Esophagus muscularis mucosa (tissue), 4 donors: Measurements from ENCODE around the gene XRN2. TPM values are rescaled to one million over a fixed set of nuclear protein-coding genes. Genes with fewer than 3 reads are reported as not detected.

Experiments
- DNase-seq: peaks from one replicate; pipeline ENCODE4 v3.0.0-alpha.2; 2017; ENCODE audit errors: extremely low spot score
- H3K27ac ChIP-seq, 4 donors: fragments of 200-600 bp; sonication (generic); replicated peaks in 1 of 4; 1 replicate in 3 of 4; 2 replicates in 1 of 4; pipeline ENCODE4 v1.5.1; 2016 to 2019; ENCODE audit warnings: mild to moderate bottlenecking in 1 of 4
- H3K27me3 ChIP-seq, 4 donors: fragments of 200-600 bp; sonication (generic); one replicate each; pipeline versions ENCODE4 v1.5.1 to v1.6.0; 2016 to 2019
- H3K36me3 ChIP-seq, 4 donors: fragments of 200-600 bp; sonication (generic); one replicate each; pipeline ENCODE4 v1.5.1; 2016 to 2019
- H3K4me1 ChIP-seq, 4 donors: fragments of 200-600 bp; sonication (generic); one replicate each; pipeline ENCODE4 v1.5.1; 2016 to 2019
- H3K4me3 ChIP-seq, 4 donors: fragments of 200-600 bp; sonication (generic); 1 replicate in 2 of 4; 2 replicates in 2 of 4; pipeline ENCODE4 v1.5.1; 2016 to 2019; ENCODE audit warnings: mild to moderate bottlenecking in 4 of 4, moderate library complexity in 1 of 4
- H3K9me3 ChIP-seq, 4 donors: fragments of 200-600 bp; sonication (generic); 1 replicate in 3 of 4; 2 replicates in 1 of 4; pipeline ENCODE4 v1.5.1; 2016 to 2019
- CTCF ChIP-seq, 3 experiments: fragments of 200-600 bp in 2 of 3; fragments of 450-650 bp in 1 of 3; sonication (generic) in 2 of 3; IDR thresholded peaks; one replicate each; pipeline ENCODE4 v1.5.1; 2017 to 2019; ENCODE audit warnings: antibody characterized with exemption in 3 of 3, mild to moderate bottlenecking in 2 of 3, moderate library complexity in 1 of 3
- EP300 ChIP-seq: sonication (generic); formaldehyde crosslinking; IDR thresholded peaks from one replicate; pipeline ENCODE4 v1.6.1; 2017; ENCODE audit warnings: antibody characterized with exemption
- POLR2A ChIP-seq: fragments of 450-650 bp; IDR thresholded peaks from one replicate; pipeline ENCODE4 v1.6.1; 2017; ENCODE audit warnings: antibody characterized with exemption, moderate library complexity, mild to moderate bottlenecking, low read depth
- POLR2AphosphoS5 ChIP-seq, 2 donors: sonication (generic); formaldehyde crosslinking; IDR thresholded peaks; one replicate each; pipeline ENCODE4 v1.6.1; 2017; ENCODE audit warnings: antibody characterized with exemption in 2 of 2
- WGBS: methylation state at CpG from one replicate; pipeline ENCODE4 v1.1.5; 2018; 5-methylcytosine and 5-hydroxymethylcytosine counted together
- intact Hi-C: fragments of 100-400 bp; cut with DNase I; formaldehyde crosslinking; loops from one replicate; pipeline ENCODE4 v1.15.1; 2023
- total RNA-seq, 4 donors: library from RNA; depleted of rRNA; stranded (reverse); fragments of >200 nt; gene quantifications; one replicate each; pipeline versions ENCODE4 v1.1.0 to v1.2.1, GENCODE V29; 2016

XRN2 gene
- 10 to 100 TPM; 49.0 to 76.9 (median 56.7) TPM for total RNA-seq

GRCh38 chr20:21303061-21303871, at the start of gene XRN2:
TSS of gene XRN2 (plus strand) at chr20:21303331. CDS start at chr20:21303399, 68 bp downstream.
- Histone ChIP-seq H3K27me3 (peaks cover 0 to 7% (median 0%) of the 10 kb centered on the region in 4 donors), H3K36me3 (peaks cover 0 to 3% (median under 1%) of the 10 kb centered on the region in 4 donors), H3K27ac (peak within 1 kb of the TSS; percentile 95 to 100 (median 97)), H3K4me1 (peaks cover 15 to 25% (median 23%) of the 10 kb centered on the region in 4 donors), H3K9me3 (no peaks in the 10 kb centered on the region), H3K4me3 (peak within 1 kb of the TSS; percentile 89 to 100 (median 95))
- intact Hi-C loops: loop anchor here (5.0 kb wide), 1 partner anchor 176 kb away; the partner anchor contains the start of gene KIZ
- WGBS: under 1% methylated on average over 38 of the region's 87 CpGs
- TF ChIP-seq CTCF (IDR thresholded peaks at IDR 0.05): peak in 1 of 3 experiments; percentile 13
- TF ChIP-seq POLR2AphosphoS5 (IDR thresholded peaks at IDR 0.05): peak; percentile 94
- TF ChIP-seq EP300: no peak
- TF ChIP-seq POLR2A: peak; percentile 58
- peak; percentile 98 for DNase-seq

GRCh38 chr20:21257192-21257591, 45.9 kb upstream of the XRN2 start:
- no peak for DNase-seq
- H3K9me3 ChIP-seq: no peaks in the 10 kb centered on the region

GRCh38 chr20:21258411-21258810, 44.7 kb upstream of the XRN2 start:
- no peak for DNase-seq
- intact Hi-C loops: no loop called here
- 88% methylated on average over 6 of the region's 6 CpGs for WGBS
- Histone ChIP-seq H3K36me3 (no peaks in the 10 kb centered on the region), H3K4me1 (no peaks in the 10 kb centered on the region), H3K9me3 (no peaks in the 10 kb centered on the region), H3K4me3 (no peak overlapping the region), H3K27ac (no peak overlapping the region), H3K27me3 (no peaks in the 10 kb centered on the region)
- no peak for TF ChIP-seq POLR2AphosphoS5 (IDR thresholded peaks at IDR 0.05)
- no peak for TF ChIP-seq CTCF (IDR thresholded peaks at IDR 0.05)
- no peak for TF ChIP-seq POLR2A
- TF ChIP-seq EP300: no peak

More at GRCh38 chr20:21257192-21257591, 45.9 kb upstream of the XRN2 start:
- intact Hi-C loops: no loop called here
- H3K4me1 ChIP-seq: no peaks in the 10 kb centered on the region
- 81% methylated on average over 3 of the region's 3 CpGs for WGBS
- H3K36me3 ChIP-seq: no peaks in the 10 kb centered on the region
- no peak for TF ChIP-seq CTCF (IDR thresholded peaks at IDR 0.05)
- TF ChIP-seq EP300: no peak
- TF ChIP-seq POLR2AphosphoS5 (IDR thresholded peaks at IDR 0.05): no peak
- TF ChIP-seq POLR2A: no peak
- no peaks in the 10 kb centered on the region for H3K27me3 ChIP-seq
- no peak overlapping the region for H3K27ac ChIP-seq
- no peak overlapping the region for H3K4me3 ChIP-seq

- intact Hi-C loops: no loop called here
- WGBS: 79% methylated on average over 8 of the region's 8 CpGs
- Histone ChIP-seq H3K9me3 (no peaks in the 10 kb centered on the region), H3K36me3 (no peaks in the 10 kb centered on the region), H3K4me3 (no peak overlapping the region), H3K27ac (no peak overlapping the region), H3K4me1 (no peaks in the 10 kb centered on the region), H3K27me3 (no peaks in the 10 kb centered on the region)
- DNase-seq: no peak
- TF ChIP-seq EP300: no peak
- TF ChIP-seq POLR2A: no peak
- no peak for TF ChIP-seq CTCF (IDR thresholded peaks at IDR 0.05)
- TF ChIP-seq POLR2AphosphoS5 (IDR thresholded peaks at IDR 0.05): no peak
Measured at GRCh38 chr20:21259346-21259745, 43.8 kb upstream of the XRN2 start.
